Measurements from ENCODE around the gene ACTA2.

Gene ACTA2

GRCh38 chr10:88964360-88964759 is 11.8 kb upstream of the ACTA2 start:
- no peak overlapping the region for H3K27ac ChIP-seq
- TF ChIP-seq ZFX (IDR thresholded peaks at IDR 0.05; ENCODE audit: borderline replicate concordance) (no peak), CTCF (IDR thresholded peaks at IDR 0.05) (no peak)

GRCh38 chr10:88963318-88963717 is 10.7 kb upstream of the ACTA2 start:
- H3K27ac ChIP-seq = no peak overlapping the region
- no peak for TF ChIP-seq ZFX (IDR thresholded peaks at IDR 0.05; ENCODE audit: borderline replicate concordance)
- TF ChIP-seq CTCF (IDR thresholded peaks at IDR 0.05) = no peak

- no peak for TF ChIP-seq CTCF (IDR thresholded peaks at IDR 0.05)
- no peak for TF ChIP-seq ZFX (IDR thresholded peaks at IDR 0.05; ENCODE audit: borderline replicate concordance)
Measured at GRCh38 chr10:88962336-88962735, 9.8 kb upstream of the ACTA2 start.

GRCh38 chr10:88961266-88961665 is 8.7 kb upstream of the ACTA2 start:
- TF ChIP-seq CTCF (IDR thresholded peaks at IDR 0.05) (no peak), ZFX (IDR thresholded peaks at IDR 0.05; ENCODE audit: borderline replicate concordance) (no peak)

More at GRCh38 chr10:88962336-88962735, 9.8 kb upstream of the ACTA2 start:
- no peak overlapping the region for H3K27ac ChIP-seq

GRCh38 chr10:88960802-88961201 is 8.2 kb upstream of the ACTA2 start:
- H3K27ac ChIP-seq = no peak overlapping the region
- TF ChIP-seq CTCF (IDR thresholded peaks at IDR 0.05) = no peak
- TF ChIP-seq ZFX (IDR thresholded peaks at IDR 0.05; ENCODE audit: borderline replicate concordance) = no peak

More at GRCh38 chr10:88961266-88961665, 8.7 kb upstream of the ACTA2 start:
- no peak overlapping the region for H3K27ac ChIP-seq

GRCh38 chr10:88958721-88959120 is 6.1 kb upstream of the ACTA2 start:
- TF ChIP-seq ZFX (IDR thresholded peaks at IDR 0.05; ENCODE audit: borderline replicate concordance) = no peak
- no peak for TF ChIP-seq CTCF (IDR thresholded peaks at IDR 0.05)
- H3K27ac ChIP-seq = no peak overlapping the region

GRCh38 chr10:88957381-88957780 is 4.8 kb upstream of the ACTA2 start:
- H3K27ac ChIP-seq = no peak overlapping the region
- TF ChIP-seq ZFX (IDR thresholded peaks at IDR 0.05; ENCODE audit: borderline replicate concordance) = no peak
- no peak for TF ChIP-seq CTCF (IDR thresholded peaks at IDR 0.05)
